HCT116 (cell line): ENCODE data around the gene TLR2.

Source experiments
- CEBPB ChIP-seq: IDR thresholded peaks from 2 replicates; pipeline ENCODE4 v1.6.1; 2012; ENCODE audit warnings: low read depth
- CTCF ChIP-seq, 3 experiments: fragments of 200-600 bp in 1 of 3; sonication (generic) in 1 of 3; IDR thresholded peaks in 2 of 3; conservative IDR thresholded peaks in 1 of 3; 2 replicates each; pipeline ENCODE4 v1.5.1; 2012 to 2017; ENCODE audit warnings: low read depth in 2 of 3, low read length in 2 of 3, antibody characterized with exemption in 1 of 3, borderline replicate concordance in 1 of 3, control low read depth in 1 of 3, mild to moderate bottlenecking in 1 of 3, mixed read lengths in 1 of 3, mixed run types in 1 of 3, moderate library complexity in 1 of 3; ENCODE audit not compliant: insufficient read depth in 1 of 3
- EZH2 ChIP-seq: fragments of 200-600 bp; sonication (generic); IDR thresholded peaks from 2 replicates; pipeline ENCODE4 v1.6.1; 2017; ENCODE audit warnings: antibody characterized with exemption, mixed run types
- JUND ChIP-seq: IDR thresholded peaks from 2 replicates; pipeline ENCODE4 v1.6.1; 2012
- MAX ChIP-seq: IDR thresholded peaks from 2 replicates; pipeline ENCODE4 v1.6.1; 2012
- POLR2A ChIP-seq: IDR thresholded peaks from 2 replicates; pipeline ENCODE4 v1.7.0; 2011; ENCODE audit warnings: borderline replicate concordance; ENCODE audit not compliant: insufficient read depth, insufficient read length; ENCODE audit errors: extremely low read depth
- SIN3A ChIP-seq: IDR thresholded peaks from 2 replicates; pipeline ENCODE4 v1.6.1; 2012; ENCODE audit warnings: low read depth
- ZFX ChIP-seq: fragments of 450-650 bp; IDR thresholded peaks from 2 replicates; pipeline ENCODE4 v1.6.1; 2017
- ZNF274 ChIP-seq: fragments of 200-500 bp; sonication (Bioruptor generic); IDR thresholded peaks from 2 replicates; pipeline ENCODE4 v1.6.1; 2014; ENCODE audit warnings: mild to moderate bottlenecking, low read depth, low read length, inconsistent platforms

- TF ChIP-seq CTCF (IDR thresholded peaks at IDR 0.05 in 2 of 3, conservative IDR thresholded peaks at IDR 0.05 in 1 of 3; ENCODE audit: borderline replicate concordance in 1 of 3, insufficient read depth in 1 of 3, low read depth in 2 of 3, low read length in 2 of 3) (no peak), JUND (no peak), EZH2 (no peak), CEBPB (no peak), MAX (no peak), SIN3A (no peak), ZNF274 (no peak), ZFX (no peak), POLR2A (no peak)
Observed at GRCh38 chr4:153651116-153651515, 33.0 kb upstream of the TLR2 start.
